H1 (cell line): ENCODE results near the gene PROZ.

Source experiments
- MAFK ChIP-seq: IDR thresholded peaks from 2 replicates; pipeline ENCODE4 v1.6.1; 2012; ENCODE audit warnings: low read depth, mild to moderate bottlenecking, improper control_type of control experiment, low read length
- POLR2AphosphoS5 ChIP-seq: IDR thresholded peaks from 2 replicates; pipeline ENCODE4 v1.6.1; 2011; ENCODE audit warnings: low read depth, low read length
- SIX5 ChIP-seq: IDR thresholded peaks from 2 replicates; pipeline ENCODE4 v1.6.1; 2011; ENCODE audit warnings: mild to moderate bottlenecking, low read depth, low read length
- TF ChIP-seq, protein P1 (sequence below), 3 experiments: IDR thresholded peaks; 1 replicate in 2 of 3; 2 replicates in 1 of 3; pipeline versions ENCODE4 v1.5.1 to v1.6.1; 2011; ENCODE audit warnings: low read length in 3 of 3, mild to moderate bottlenecking in 3 of 3, inconsistent platforms in 2 of 3, low read depth in 1 of 3, moderate library complexity in 1 of 3; ENCODE audit not compliant: insufficient read depth in 1 of 3; ENCODE audit errors: control extremely low read depth in 1 of 3

GRCh38 chr13:113201815-113202214 lies 43.4 kb downstream of the PROZ start:
- TF ChIP-seq, protein P1, sequence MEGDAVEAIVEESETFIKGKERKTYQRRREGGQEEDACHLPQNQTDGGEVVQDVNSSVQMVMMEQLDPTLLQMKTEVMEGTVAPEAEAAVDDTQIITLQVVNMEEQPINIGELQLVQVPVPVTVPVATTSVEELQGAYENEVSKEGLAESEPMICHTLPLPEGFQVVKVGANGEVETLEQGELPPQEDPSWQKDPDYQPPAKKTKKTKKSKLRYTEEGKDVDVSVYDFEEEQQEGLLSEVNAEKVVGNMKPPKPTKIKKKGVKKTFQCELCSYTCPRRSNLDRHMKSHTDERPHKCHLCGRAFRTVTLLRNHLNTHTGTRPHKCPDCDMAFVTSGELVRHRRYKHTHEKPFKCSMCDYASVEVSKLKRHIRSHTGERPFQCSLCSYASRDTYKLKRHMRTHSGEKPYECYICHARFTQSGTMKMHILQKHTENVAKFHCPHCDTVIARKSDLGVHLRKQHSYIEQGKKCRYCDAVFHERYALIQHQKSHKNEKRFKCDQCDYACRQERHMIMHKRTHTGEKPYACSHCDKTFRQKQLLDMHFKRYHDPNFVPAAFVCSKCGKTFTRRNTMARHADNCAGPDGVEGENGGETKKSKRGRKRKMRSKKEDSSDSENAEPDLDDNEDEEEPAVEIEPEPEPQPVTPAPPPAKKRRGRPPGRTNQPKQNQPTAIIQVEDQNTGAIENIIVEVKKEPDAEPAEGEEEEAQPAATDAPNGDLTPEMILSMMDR (IDR thresholded peaks at IDR 0.05; ENCODE audit: control extremely low read depth in 1 of 3, insufficient read depth in 1 of 3, low read depth in 1 of 3, low read length in 3 of 3): no peak
- no peak for TF ChIP-seq SIX5
- TF ChIP-seq MAFK: no peak
- no peak for TF ChIP-seq POLR2AphosphoS5
